GM06990 (cell line): ENCODE data around the gene ZCWPW1.

Source experiments
- DNase-seq: peaks from one replicate; pipeline ENCODE4 v3.0.0-alpha.2; 2011; ENCODE audit not compliant: insufficient read length; ENCODE audit errors: extremely low read depth
- H3K27me3 ChIP-seq: replicated peaks from 2 replicates; pipeline ENCODE4 v1.6.0; 2011; ENCODE audit warnings: low read length; ENCODE audit not compliant: control insufficient read depth, insufficient read depth
- H3K36me3 ChIP-seq: 2 replicates; pipeline ENCODE4 v1.5.1; 2011; ENCODE audit warnings: low read length; ENCODE audit not compliant: control insufficient read depth, insufficient read depth
- H3K4me3 ChIP-seq: replicated peaks from 2 replicates; pipeline ENCODE4 v1.5.1; 2011; ENCODE audit warnings: low read depth, mild to moderate bottlenecking, control low read depth, low read length
- CTCF ChIP-seq: IDR thresholded peaks from 2 replicates; pipeline ENCODE4 v1.5.1; 2011; ENCODE audit warnings: low read length, control low read depth, mild to moderate bottlenecking, inconsistent platforms; ENCODE audit not compliant: insufficient read depth, poor library complexity, severe bottlenecking

ZCWPW1 gene

DNA sequence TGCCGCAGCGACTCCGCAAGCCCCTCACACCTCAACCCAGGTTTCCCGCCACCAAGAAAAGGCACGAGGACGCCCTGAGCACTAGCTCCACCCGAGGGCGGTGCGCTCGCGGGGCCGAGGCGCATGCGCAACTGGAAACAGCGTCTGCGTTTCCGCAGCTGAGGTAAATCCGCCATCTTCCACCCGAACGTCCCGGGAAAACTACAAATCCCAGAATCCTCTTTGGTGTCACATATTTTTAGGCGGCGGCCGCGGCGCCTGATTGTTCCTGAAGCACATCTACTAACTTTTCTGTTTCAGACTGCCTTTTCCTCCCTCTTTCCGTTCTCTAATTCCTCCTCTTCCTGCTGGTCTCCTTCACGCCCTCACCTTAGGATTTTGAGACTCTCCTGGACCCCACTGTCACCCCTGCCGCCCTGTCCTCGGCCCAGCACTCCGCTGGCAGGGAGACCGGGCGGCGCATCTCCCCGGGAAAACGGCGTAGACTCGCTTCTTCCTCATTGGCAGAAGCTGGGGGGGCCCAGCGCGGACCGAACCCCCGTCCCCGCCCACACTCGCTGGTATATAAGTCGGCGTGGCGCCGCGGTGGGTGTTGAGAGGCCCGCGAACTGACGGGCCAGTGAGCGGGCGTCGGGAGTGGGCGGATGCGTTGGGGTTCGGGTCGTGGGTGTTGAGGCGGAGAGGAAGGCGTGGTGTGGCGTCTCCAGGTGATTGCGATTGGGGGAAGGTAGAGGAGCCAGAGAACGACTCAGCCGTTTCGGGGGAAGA lies at the start of gene ZCWPW1:
Gene ZCWPW1, minus strand, starts transcription at position 505 of the 768 bp plus-strand sequence. CDS start 8,054 bp downstream, outside the sequence.
- Histone ChIP-seq H3K36me3 (peaks cover 8% of the 10 kb centered on the region), H3K4me3 (peak within 1 kb of the TSS; percentile 89), H3K27me3 (no peaks in the 10 kb centered on the region)
- DNase-seq = peak; percentile 98
- no peak for TF ChIP-seq CTCF

DNA sequence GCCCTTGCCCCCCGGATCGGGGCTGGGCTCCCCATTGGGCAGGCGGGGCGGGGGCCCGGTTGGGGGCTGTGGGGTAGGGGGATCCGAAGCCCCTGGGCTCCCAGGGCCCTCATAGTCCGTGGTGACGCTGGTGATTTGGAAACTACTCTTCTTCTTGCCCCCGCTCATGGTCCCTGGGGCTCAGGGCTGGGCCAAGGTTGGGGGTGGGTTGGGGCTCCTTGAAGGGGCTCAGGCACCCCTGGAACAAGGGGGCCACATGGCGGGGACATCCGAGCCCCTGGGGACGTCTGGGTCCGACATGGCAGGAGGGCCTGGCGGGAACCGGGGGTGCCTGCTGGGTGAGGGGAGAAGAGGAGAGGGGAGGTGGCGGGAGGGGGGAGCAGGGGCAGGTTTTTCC lies 49.4 kb upstream of the ZCWPW1 start:
- no peak for TF ChIP-seq CTCF
- no peaks in the 10 kb centered on the region for H3K27me3 ChIP-seq
- peak; percentile 70 for DNase-seq
- H3K36me3 ChIP-seq = peaks cover 12% of the 10 kb centered on the region
- peak overlapping the region; percentile 92 for H3K4me3 ChIP-seq

GRCh38 chr7:100476903-100477870 lies 48.7 kb upstream of the ZCWPW1 start:
- Histone ChIP-seq H3K27me3 (no peaks in the 10 kb centered on the region), H3K4me3 (peak overlapping the region; percentile 92), H3K36me3 (peaks cover 12% of the 10 kb centered on the region)
- no peak for DNase-seq
- peak; percentile 60 for TF ChIP-seq CTCF

DNA sequence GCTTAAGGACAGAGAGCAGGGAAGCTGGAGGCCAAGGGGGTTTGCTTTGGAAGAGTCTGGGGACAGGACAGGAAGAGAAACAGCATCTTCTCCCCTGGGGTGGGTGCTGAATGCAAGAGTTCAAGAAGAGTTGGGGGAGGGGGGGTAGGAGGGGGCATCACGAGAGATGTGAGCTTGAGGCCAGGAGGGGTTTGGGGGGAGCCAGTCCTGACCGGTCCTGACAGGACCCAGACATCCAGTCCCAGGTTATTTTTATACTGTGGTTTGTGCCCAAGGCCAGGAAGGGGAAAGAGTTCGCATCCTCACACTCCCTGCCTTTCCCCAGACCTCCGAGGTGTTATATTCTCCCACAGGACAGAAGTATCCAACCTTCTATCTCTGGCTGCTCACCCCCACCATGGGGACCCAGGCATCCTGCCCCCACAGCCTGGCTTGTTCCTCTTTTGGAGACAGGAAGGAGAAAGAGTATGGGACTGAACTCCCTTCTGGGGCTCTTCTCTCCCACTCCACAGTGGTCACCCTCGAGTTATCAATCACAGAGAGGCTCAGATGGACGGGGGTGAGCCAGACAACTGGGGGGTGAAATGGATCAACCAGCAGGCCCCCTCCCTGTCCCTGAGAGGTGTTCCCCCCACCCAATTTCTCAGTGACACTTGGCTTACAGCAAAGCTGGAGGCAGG lies 47.7 kb upstream of the ZCWPW1 start:
- Histone ChIP-seq H3K27me3 (no peaks in the 10 kb centered on the region), H3K36me3 (peaks cover 12% of the 10 kb centered on the region), H3K4me3 (peak overlapping the region; percentile 92)
- DNase-seq = no peak
- no peak for TF ChIP-seq CTCF

- Histone ChIP-seq H3K27me3 (no peaks in the 10 kb centered on the region), H3K4me3 (peak overlapping the region; percentile 92), H3K36me3 (peaks cover 14% of the 10 kb centered on the region)
- no peak for DNase-seq
- no peak for TF ChIP-seq CTCF
These were observed 47.0 kb upstream of the ZCWPW1 start for GRCh38 chr7:100475549-100475948.
